NCI-H510A treated with DMSO at 0.1 percent for 48 hours (cell line): Measurements from ENCODE around the gene ADAMTSL4.

Experiments
- DNase-seq: peaks from one replicate; lab custom pipeline; 2025; lab: John Stamatoyannopoulos, UW

Gene ADAMTSL4

GRCh38 chr1:150548632-150549495 is at the start of gene ADAMTSL4:
TSS of gene ADAMTSL4 (plus strand) at chr1:150549408. CDS start at chr1:150552289, 2,881 bp downstream.
- peak; percentile 13 for DNase-seq

- no peak for DNase-seq
Observed at GRCh38 chr1:150505431-150505830, 43.8 kb upstream of the ADAMTSL4 start.

GRCh38 chr1:150507912-150508864 is 41.0 kb upstream of the ADAMTSL4 start, which contains the start of gene ECM1:
TSS of gene ECM1 (plus strand) at chr1:150508109. CDS start at chr1:150508210, 101 bp downstream.
- DNase-seq: peak; percentile 30

GRCh38 chr1:150508982-150509381 is 40.2 kb upstream of the ADAMTSL4 start:
- no peak for DNase-seq

- peak; percentile 73 for DNase-seq
Observed at GRCh38 chr1:150511551-150511950, 37.7 kb upstream of the ADAMTSL4 start.

DNA sequence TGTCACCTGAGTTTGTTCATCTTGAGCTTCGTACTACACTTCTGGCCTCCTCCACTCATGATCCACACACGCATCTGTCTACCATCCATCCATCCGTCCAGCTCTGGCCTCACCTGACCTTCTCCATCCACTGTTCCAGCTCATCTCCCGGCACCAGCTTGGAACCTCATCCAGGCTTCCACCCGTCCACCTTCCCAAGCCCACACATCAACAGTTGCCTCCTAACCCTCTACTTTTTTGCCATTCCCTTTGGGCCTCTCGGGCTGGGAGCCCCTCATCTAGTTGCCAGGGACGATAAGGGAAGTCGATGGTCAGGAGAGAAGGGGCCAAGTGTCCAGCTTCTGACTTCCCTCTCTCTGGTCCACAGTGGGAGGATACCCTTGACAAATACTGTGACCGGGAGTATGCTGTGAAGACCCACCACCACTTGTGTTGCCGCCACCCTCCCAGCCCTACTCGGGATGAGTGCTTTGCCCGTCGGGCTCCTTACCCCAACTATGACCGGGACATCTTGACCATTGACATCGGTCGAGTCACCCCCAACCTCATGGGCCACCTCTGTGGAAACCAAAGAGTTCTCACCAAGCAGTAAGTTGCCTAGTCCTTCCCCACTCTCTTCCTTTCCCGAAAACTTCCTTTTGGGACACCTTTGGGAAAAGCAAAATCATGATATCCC is 37.1 kb upstream of the ADAMTSL4 start:
- no peak for DNase-seq

DNA sequence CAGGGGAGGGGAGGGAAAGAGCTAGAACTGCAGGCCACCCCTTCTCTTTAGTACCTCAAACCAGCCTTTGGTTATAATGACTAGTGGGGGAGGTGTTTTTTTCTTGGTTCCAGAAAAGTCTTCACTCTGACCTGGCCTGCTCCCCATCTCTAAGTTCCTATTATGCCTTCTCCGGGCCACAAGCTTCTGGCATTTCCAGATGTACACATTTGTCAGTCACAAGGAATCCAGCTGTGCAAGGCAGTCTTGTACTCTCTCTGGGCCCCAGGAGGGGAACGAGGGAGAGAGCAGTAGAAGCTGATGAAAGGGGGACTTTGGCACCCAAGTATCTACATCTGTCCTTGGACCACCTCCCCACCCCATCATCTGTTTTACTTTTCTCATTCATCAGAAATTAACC is 36.4 kb upstream of the ADAMTSL4 start:
- DNase-seq: no peak

- no peak for DNase-seq
Observed at GRCh38 chr1:150513351-150513791, 35.8 kb upstream of the ADAMTSL4 start.

DNA sequence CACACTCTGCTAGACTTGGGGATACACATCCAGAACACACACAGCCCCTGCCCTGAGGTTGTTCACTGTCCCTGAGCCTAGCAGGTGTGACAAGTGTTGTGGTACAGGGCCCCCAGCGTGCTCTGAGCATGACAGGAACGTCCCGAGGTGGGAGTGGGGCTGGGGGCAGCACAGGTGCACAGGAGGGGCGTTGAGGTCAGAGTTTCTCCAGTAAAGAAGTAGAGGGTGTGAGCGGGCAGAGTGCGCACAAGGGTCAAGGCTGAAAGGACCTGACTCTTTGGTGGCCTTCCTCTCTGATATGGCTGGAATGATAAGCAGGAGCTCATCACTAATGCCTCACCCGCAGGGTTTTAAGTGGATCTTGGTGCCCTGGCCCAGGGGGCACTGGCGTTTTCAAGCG is 34.9 kb upstream of the ADAMTSL4 start:
- DNase-seq: no peak

GRCh38 chr1:150514913-150515327 is 34.3 kb upstream of the ADAMTSL4 start:
- DNase-seq: no peak

DNA sequence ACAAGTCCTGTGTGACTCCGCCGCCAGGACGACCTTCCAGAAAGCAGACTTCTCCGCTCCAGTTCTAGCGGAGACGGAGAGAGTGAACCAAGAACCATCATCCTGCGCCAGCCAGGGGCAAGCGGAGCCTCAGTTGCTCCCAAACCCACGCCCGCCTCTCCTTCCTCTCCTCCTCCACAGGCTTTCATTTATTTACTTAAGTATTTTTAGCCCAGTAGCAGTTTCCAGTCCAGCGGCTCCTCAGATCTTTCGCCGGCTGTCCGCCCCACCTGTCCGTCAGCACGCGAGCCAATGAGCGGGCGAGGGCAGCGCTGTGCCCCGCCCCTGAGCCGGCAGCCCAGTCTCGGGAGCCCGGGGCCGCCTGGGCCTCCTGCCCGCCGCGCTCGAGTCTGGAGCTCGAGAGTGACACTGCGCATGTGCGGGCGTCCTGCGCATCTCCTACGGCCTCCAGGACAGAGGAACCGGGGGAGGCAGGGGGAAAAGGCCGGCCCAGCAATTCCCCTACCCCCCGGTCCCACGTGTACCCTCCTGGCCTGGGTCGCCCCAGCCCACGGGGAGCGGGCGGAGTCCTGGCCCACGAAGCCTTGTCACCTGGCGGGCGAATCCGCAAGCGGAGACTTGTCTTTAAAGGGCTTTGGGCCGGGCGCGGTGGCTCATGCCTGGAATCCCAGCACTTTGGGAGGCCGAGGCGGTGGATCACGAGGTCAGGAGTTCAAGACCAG is 33.7 kb upstream of the ADAMTSL4 start, which contains the start of gene FALEC:
TSS of gene FALEC (plus strand) at position 425 of the 722 bp plus-strand sequence.
- peak; percentile 97 for DNase-seq

- DNase-seq: no peak
Observed at GRCh38 chr1:150516050-150516591, 33.1 kb upstream of the ADAMTSL4 start.

DNA sequence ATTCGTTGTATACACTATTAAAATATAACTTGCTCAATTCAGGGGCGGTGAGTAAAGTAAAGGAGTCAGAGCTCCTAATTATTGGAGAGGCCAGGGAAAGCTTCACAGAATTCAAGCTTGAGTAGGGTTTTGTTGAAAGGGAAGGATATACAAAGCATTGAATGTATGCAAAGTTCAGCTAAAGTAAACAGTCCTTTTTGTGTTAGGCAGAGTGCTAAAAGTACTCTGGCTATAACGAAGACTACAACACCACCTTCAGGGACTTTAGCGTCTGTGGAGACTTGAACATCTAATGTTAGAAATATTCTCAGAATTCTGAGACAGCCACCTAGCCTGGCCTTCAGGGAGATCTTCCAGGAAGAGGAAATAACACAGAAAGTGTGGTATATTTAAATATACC is 32.6 kb upstream of the ADAMTSL4 start:
- DNase-seq: no peak

DNA sequence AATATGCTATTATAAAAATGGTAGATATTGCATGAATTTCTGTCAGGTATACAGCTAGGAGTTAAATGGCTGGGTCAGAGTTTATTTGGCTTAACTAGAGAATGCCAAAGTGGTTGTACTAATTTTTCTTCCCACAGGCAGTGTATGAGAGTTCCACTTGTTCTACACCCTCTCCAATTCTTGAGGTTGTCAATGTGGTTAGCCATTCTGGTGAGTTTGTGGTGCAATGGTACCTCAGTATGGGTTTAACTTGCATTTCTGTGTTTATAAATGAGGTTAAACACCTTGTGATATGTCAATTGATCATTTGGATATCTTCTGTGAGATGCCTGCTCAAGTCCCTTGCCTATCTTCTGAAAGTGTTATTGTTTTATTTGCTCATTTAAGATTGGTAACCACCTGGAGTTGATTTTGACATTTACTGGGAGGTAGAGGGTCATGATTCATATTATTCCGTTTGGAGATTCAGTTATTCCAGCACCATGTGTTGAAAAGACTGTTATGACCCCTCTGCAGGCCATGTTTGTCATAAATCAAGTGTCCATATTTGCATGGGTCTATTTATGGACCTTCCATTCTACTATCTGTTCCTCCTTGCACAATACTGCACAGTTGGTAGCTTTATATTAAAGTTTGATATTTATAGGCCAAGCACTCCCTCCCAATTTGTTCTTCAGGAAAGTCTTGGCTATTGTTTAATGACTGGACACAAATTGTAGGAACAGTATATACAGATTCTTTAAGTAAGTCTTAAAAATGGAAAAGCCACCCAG is 27.8 kb upstream of the ADAMTSL4 start:
- no peak for DNase-seq

DNA sequence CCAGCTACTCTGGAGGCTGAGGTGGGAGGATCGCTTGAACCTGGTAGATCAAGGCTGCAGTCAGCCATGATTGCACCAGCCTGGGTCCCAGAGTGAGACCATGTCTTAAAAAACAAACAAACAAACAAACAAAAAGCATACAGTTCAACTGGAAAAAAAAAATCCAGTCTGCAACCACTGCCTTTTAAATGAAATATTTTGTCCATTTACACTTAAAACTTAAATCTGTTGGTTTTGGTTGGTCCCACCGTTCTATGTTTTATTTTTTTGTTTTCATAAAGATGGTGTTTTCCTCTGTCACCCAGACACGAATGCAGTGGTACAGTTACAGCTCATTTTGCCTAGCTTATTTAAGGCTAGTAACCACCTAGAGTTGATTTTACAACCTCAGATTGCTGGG is 23.9 kb upstream of the ADAMTSL4 start:
- DNase-seq: no peak

DNA sequence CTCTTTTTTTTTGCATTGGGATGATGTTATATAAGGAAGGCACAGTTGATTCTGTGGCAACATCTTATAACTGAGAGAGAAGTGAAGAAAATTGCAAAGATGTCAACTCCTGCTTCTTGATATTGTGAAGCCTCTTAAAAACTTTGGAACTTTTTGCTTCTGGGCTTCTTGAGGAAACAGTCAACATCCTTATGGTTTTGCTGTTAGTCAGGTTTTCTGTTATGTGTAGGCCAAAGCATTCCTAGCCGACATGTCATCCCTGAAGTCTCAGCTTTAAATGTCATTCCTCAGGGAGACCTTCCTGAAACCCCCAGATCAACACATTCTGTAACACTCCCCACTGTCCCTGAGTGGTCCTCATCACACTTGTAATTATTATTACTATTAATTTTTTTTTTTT is 21.0 kb upstream of the ADAMTSL4 start:
- no peak for DNase-seq

DNA sequence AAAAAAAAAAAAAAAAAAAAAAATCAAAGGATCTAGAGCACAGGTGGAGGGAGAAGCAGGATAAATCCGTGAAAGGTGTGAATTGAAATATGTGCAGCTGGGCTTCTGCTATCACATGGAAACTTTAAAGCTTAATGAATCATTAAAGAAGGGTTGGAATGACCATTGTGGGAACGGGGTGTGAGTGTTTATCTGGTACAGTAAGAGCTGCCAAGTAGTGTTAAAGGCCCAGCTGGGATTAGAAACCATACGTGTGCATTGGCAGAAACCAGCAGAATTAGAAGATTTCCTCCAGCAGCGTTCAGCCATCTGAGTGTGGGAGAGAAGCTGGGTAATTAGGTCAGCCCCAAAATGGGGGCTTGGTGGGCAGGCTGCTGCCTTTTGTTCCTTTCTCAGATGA is 20.2 kb upstream of the ADAMTSL4 start:
- DNase-seq: no peak

DNA sequence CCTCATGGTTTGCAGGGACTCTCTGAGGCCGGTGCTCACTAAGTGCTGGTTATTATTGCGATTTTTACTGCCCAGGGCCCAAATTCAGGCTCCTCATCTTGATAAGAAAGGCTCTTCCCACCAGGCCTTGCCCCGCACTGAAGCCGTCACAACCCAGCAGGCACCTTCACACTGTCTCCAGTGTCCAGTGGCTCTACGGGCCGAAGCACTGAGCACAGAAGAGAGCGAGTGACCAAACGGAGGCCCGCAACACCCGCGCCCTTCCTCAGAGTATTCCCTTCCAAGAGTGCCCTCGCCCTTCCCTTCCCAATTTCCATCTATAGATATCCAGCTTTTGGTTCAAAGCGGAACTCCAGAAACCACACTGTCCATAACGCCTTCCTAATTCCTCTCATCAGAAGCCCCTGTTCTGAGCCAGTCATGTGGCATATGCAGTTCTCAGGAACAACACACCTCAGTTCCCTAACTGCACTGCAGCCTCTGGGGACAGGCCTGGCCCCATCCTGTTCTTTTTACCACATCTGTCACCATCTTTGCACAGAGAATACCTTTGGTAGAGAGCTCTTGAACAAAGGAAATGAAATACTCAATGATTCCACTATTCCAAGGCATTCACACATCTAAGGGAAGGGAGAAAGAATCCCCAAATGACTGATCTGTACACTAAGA is 18.6 kb upstream of the ADAMTSL4 start:
- DNase-seq: no peak

- no peak for DNase-seq
Observed at GRCh38 chr1:150532860-150533259, 16.3 kb upstream of the ADAMTSL4 start.

GRCh38 chr1:150534002-150534401 is 15.2 kb upstream of the ADAMTSL4 start:
- DNase-seq: no peak
